HG03097 (cell line): ENCODE data around the gene TCF7L1.

Source experiments
- ATAC-seq: cut with Tn5 transposase; IDR thresholded peaks from one replicate; pipeline ENCODE4 v1.9.1; 2021; ENCODE audit not compliant: unreplicated experiment, low FRiP score

TCF7L1 gene

DNA sequence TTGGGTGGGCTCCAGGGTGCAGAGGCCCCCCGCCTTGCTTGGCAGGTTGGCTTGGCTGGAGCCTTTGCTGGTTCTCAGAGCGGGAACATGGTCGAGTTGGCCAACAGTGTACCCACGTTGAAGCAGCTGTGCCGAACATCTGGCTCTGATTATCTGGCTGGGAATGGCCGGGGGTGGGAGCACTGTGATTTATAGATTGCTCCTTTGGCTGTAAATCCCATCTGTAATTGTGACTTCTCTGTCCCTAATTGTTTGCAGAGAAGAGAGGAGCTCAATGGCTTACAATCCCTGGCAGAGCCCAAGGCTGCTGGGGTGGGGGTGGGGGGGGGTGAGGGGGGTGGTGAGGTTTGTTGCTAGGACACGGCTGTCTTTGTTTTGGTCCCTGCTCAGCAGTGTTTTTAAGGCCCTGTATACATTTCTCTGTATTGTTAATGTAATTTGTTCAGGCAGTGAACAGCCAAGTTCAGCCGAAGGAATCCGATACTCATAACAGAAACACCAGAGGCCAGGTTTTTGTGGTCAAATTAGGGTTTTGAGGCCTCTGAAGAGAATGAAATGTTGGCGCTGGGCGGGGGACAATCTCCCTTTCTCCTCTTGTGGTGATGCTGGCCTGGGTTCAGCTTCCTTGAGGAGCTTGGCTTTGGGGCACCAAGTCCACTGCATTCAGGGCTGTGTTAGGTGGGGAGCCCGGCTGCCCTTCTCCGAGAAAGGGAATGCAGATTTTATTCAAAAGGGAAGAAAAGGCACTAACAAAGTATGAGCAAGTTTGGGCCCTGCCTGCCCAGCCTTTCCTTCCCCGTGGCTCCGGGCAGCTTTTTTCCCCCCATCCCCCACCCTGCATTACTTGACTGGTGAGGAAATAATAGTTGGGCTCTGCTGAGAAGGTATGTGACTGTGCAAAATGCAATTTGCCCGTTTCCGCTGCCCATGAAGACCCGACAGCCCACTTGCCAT lies 82.5 kb downstream of the TCF7L1 start:
- ATAC-seq = no peak

DNA sequence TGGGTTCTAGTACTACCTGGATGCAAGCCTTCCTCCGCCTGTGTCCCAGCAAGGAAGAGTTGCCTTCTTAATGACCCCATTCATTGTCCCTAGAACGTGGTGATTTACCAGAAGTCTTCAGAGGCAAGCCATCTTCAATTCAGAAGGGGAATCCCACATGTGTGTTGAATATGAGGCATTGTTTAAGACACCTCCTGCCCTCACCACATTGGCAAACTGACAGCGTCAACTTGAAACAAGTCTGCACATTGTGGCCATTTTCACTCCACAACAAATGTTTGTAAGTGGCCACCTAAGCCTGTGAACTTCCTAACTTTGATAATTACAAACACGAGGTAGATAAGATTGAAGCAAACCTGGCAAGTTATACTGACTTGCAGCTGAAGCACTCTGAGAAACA lies 83.7 kb downstream of the TCF7L1 start:
- ATAC-seq = no peak

DNA sequence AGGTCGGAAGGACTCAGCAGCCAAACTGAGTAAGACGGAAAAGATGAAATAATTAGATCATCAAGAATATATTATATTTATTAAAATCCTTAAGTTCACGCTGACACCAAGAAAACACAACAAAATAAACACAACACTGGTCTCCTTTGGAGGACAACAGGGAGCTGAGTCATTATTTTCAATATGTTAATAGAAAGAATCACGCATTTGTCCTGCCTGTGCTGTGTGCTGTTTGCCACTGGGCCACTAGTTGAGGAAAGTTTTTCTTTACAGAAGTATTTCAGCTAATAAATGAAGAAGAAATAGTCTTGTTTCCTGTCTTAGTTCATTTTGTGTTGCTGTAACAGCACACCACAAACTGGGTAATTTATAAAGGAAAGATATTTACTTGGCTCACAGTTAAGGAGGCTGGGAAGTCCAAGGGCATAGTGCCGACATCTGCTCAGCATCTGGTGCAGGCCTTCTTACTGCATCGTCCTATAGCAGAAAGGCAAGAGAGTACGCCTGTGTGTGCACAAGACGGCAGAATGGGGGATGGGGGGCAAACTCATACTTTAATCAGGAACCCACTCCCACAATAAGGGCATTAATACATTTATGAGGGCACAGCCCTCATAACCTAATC lies 88.0 kb downstream of the TCF7L1 start:
- no peak for ATAC-seq

DNA sequence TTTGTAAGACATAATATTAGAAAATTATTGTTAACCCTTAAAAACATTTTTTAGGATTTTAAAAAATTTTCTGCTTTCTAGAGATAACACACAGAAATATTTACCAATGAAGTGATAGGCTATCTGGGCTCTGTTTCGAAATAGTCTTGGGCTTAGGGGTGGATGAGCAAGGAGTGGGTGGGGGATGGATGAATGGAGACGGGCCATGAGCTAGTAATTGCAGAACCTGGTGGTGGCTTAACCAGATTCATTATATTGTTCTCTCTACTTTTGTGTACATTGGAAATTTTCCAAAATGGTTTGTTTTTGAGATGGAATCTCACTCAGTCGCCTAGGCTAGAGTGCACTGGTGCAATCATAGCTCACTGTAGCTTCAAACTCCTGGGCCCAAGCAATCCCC lies 89.6 kb downstream of the TCF7L1 start:
- no peak for ATAC-seq

DNA sequence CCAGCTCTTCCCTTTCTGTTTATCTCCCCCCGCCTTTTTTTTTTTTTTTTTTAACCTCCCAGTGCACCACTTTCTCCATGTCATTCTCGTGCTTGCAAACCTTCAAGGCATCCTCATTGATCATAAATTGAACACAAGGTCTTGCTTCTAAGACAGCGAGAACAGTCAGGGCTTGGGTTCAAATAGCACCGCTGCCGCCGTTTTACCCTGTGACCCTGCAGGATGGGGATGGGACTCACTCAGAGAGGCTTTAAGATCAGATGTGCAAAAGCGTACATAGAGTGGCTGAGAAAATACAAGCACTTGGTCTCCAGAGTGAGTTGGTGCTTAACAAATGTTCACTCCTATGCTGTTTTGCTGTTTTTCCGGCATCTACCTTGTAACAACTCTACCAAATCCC lies 93.6 kb downstream of the TCF7L1 start:
- ATAC-seq = no peak

DNA sequence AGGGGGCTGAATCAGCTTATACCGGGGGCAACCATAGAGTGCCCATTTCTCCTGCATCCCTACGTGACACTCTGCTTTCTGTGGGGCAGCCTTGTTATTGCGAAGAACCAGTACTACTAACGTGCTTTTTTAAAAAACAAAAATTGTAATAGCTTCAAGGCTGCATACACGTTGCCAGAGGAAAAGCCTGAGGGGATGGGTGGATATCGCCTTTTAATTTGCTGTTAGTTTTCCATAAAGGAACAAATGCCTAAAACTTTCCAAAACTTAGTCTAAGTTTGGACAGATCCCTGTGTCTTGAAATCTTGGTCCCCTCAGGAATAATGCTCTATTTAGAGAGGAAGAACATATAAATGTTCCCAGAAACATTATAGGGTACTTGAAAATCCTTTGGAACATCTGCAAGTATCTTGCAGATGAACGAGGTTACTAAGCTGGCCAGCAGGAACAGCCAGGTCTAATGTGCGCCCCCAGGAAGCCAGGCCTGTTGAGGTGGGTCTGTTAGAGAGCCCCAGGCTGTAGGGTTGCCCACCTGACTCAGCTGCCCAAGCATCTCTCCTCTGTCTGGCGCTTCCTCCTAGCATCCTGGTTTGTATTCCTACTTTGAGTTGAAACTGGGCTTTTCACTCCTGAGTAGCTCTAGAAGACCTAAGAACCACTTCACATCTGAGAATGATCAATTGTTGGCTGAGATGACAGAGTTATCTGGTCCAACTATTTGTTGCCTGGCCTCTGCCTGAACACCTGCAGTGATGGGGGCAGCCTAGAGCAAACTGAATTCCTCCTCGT lies 97.7 kb downstream of the TCF7L1 start:
- ATAC-seq = no peak

DNA sequence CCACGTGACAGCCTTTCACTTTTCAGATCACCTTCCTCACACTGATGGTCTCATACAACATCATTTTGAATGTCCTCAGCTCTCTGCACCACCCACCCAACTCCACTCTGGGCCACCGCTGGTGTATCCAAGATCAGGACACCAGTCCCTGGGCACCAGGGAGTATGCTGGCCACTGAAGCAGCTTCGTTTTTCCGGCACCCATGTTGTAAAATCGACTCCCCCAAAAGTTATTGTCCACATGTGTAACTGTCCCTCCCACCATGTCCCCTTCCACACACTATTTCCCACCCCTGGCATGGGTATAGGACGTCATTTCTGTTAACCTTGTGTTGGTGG lies 98.2 kb downstream of the TCF7L1 start:
- ATAC-seq = no peak

DNA sequence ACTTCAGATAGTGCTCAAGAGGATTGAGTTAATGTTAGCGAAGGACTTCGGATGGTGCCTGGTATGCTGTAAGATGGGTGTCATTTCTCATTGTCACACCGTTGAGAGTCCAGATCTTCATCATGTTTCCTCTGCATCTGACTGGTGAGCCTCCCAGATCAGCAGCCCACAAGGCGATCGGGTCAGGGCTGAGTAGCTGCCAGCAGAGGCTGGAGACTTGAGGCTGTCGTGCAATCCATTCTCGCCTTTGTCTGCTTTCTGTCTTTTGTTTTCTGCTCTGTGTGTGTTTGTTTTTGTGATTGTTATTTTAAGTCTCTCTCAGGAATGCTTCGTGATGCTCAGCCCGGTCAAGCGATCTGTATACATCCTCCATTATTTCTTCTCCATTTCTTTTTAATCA lies 98.8 kb downstream of the TCF7L1 start:
- ATAC-seq = no peak

DNA sequence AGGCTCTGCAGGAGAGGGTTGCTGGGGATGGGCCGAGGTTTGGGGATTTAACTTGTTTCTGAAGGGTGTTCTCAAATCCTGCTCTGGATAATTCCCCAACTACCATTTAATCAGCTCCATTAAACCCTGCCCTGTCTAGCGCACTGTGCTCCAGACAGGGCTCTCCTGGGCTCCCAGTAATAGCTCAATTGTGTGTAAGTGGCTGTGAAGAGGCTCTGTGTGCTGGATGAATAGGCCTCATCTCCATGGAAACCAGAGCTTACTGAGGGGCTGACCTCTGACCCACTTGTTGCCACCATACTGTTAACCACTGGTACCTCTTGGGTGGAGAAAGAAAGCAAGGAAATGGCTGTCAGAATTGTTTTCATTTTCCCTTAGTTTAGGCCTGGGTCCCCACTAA lies 101.7 kb downstream of the TCF7L1 start:
- ATAC-seq = no peak

DNA sequence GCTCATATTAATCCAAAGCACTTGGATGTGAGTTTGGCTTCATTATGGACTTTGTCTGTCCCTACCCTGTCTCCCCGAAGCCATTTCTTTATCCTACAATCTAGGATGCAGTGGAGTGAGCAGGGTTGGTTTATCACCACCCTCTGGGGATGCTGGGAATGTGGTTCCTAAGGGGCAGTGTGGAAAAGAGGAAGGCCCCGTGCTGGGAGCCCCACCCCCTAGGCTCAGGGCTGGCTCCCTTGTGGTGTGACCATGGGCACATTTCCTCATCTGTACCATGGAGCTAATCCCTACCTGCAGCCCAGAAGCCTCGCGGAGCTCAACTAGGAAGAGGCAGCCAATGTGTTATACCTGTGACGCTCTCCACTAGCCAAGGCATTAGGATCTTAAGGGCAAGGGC lies 102.1 kb downstream of the TCF7L1 start:
- no peak for ATAC-seq

DNA sequence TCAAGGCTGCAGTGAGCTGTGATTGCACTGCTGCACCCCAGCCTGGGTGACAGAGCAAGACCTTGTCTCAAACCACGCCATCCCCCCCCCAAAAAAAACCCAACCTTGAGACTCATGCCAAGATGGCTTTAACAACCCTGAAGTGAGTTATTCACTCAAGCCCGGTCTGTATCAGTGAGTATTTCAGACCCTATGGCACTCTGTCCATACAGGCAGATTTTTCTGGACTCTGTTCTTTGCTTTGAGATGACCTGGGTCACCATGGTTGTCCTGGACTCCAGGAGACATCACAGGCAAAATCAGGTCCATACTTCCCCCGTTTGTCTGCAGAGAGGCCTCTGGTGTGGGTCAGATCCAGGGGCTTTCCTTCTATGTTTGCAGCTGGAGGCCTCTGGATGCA lies 102.9 kb downstream of the TCF7L1 start:
- ATAC-seq = no peak

DNA sequence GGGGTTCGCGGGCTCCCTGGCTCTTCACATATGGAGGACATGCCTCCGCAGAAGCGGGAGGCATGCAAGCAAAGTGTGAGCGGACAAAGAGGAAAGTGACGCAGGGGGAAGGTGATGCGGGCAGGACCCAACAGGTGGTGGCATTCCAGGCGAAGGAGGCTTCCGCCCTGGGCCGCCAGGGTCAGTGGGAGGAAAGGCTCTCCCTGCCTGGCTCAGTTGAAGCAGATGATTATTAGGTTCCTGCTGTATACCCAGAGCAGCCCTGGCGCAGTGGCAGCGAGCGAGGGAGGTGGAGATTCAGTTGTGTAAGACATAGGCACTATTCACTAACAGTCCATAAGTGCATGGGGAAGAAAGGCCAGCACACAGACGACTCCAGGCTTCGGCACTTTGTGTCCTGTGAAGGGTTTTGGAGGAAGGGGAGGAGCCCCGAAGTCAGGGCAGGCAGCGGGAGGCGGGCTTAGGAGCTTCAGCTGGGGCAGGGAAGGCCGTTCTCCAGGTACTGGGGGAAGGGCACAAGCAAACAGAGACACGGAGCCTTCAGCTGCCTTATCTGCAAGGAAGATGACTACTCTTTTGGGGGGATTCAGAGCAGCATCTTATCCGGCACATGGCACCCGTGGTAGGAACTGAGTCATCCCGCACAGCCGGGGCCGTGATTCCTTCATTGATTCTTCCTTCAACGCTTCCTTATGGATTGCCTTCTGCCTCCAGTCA lies 104.8 kb downstream of the TCF7L1 start:
- no peak for ATAC-seq

DNA sequence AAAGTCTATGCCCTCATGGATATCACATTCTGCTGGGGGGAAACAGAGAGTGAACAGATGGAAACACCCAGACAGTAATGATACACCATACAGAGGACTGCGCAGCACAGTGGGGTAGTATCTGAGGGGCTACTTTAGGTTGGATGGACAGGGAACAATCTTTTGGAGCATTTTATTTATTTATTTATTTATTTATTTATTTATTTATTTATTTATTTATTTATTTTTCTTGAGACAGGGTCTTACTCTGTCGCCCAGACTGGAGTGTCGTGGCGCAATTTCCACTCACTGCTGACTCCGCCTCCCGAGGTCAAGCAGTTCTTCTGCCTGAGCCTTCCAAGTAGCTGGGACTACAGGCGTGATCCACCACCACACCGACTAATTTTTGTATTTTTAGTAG lies 105.4 kb downstream of the TCF7L1 start:
- no peak for ATAC-seq

DNA sequence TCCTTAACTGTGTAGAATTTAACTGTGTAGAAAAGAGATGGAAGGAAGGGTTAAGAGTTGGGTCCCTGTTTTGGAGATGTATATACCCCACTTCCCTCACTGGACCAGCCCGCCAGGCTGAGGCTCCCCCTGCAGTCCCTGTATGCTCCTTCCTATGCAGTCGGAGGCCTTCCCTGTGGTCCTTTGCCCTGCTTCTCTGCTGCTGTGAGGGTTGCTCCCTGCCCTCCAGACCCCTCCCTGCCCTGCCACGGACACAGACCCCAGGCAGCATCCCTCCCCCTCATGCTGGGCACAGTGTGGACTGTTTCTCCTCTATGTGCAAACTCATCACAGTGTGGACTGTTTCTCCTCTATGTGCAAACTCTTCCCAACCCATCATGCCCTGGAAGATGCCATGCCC lies 105.9 kb downstream of the TCF7L1 start:
- no peak for ATAC-seq

DNA sequence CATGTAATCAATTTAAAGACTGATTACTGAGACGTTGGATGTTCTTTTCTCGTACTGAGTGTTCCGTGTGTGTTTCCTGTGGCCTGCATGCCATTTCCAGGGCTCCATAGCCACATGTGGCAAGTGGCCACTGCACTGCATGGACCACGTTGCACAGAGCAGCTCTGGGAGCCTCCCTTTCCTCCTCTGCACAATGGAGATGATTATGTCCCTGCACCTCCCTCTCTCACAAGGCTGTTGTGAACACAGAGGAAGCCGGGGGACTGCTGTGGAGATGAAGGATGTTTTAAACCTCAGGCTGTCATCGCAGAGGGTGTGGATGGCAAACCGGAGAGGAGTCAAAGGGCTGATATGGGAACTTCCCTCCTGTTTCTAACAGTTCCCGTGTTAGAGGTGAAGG lies 106.9 kb downstream of the TCF7L1 start:
- no peak for ATAC-seq

DNA sequence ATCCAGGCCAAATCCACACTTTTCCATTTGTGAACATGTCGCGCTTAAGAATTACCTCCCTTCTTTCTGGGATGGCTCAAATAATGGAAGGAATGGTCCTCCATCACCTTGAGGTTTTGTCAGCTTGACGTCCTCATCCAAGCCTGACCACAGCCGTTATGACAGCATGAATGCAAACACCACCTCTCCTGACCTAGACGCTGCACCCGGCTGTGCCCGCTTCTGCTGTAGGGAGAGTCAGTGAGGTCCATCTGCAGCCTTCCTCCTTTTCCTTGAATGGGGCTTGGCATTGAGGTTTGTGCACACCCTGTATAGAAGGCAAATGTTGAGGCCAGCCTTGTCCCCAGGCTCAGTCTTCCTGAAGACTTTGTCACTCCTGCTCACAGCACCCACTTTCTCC lies 109.1 kb downstream of the TCF7L1 start:
- no peak for ATAC-seq

DNA sequence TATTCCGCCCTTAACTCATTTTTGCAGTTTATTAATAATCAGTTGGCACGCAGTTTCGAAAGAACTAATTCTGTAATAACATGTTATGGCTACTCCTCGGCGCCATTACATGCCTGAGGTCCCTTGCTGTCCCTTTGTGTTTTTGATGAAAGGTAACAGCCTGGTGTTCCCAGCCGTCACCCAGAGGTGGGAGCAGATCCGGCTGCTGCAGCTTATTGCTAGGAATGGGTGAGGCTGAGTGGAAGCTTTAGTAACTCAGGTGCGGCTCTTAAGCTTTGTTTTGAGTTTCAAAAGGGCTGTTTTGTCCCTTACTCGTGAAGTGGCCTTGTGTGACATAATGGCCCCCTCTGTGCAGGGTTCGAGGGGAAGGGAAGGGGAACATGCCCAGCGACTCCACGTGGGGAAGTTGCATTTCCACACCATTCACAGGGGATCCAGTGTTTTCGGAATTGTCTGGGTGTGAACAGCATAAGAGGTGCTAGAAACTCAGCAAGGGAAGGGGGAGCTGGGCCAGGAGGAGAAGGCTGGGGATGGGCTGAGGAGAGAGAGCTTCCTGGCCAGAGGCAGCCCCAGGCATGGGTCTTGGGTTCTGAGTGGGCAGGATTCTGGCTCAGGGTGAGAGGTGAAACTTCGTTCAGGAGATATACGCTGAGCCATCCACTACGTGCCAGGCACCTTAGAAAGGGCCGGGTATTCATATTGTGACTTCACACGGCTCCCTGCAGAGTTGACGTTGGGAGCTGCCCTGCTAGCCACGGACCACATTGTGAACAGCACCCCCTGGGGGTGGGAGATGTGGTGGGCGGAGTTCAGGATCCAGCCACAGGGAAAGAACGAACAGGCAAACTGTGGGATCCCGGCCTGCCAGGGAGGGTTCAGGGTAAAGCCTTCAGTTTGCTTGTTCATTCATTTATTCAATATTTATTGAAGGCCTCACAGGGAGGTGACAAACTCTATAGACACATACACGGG lies 110.2 kb downstream of the TCF7L1 start:
- ATAC-seq = no peak

DNA sequence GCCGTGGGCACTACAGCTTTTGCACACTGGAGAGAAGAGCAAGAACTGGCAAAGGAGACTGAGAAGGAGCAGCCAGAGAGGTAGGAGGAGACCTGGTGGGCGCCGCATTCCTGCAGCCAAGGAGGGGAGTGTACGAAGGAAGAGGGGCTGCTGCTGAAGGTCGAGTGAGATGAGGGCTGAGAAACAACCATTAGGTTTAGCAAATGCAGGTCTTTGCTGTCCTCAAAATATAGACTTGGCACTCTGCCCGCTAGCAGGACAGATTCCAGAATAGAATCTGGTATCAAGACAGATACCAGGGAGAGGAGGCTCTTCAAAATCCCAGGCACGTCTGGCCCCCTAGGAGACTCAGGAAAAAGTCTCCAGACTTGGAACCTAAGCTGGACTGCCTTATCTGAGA lies 111.6 kb downstream of the TCF7L1 start:
- no peak for ATAC-seq

DNA sequence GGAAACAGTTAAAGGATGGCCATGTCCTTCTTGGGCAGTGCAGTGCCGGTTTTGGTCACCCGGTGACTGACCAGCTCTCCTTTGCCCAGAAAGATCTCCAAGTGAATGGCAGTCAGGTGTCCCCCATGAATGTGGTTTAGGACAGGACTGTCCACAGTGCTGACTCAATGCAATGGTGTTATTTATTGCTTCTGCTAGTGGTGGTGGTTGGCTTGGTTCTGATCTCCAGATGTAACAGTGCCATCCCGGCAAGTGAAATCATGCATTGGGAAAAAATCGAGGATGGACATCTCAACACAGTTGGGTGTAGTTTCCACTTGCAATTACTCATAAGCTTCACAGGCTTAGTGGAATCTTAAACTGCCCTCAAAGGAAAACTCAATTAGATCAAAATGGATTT lies 112.7 kb downstream of the TCF7L1 start:
- ATAC-seq = no peak

DNA sequence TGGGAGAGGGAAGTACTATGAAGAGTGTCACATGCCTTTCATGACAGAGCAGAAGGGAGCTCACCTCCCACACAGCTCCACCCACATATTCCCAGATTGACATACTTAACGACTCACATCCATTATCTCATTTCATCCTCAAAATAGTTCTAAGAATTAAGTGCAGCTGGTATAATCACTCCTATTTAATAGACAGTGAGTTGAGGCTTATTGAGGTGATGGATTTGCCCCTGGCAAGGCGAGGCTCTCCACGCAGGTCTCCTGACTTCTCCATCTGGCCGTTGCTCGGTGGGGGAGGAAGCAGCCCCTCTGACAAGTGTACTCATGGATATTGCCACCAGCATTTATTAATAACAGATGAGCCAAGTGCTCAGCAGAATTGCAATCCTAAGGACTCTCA lies 113.2 kb downstream of the TCF7L1 start:
- no peak for ATAC-seq
